Liver (tissue), 9 donors: ENCODE results near the gene SCGN. TPM values are rescaled to one million over a fixed set of nuclear protein-coding genes. Genes with fewer than 3 reads are reported as not detected.

Experiments used
- DNase-seq: peaks from one replicate; pipeline ENCODE4 v3.0.0-alpha.2; 2017; ENCODE audit warnings: low spot score
- H3K27ac ChIP-seq, 2 donors: one replicate each; pipeline ENCODE4 v1.7.0; 2013; ENCODE audit warnings: inconsistent platforms in 2 of 2, low read length in 2 of 2, control low read depth in 1 of 2, low read depth in 1 of 2, mild to moderate bottlenecking in 1 of 2
- H3K27me3 ChIP-seq, 4 donors: one replicate each; pipeline versions ENCODE4 v1.6.1 to v1.7.0; 2013; ENCODE audit warnings: low read length in 3 of 4, inconsistent platforms in 1 of 4, mild to moderate bottlenecking in 1 of 4, moderate library complexity in 1 of 4; ENCODE audit not compliant: control insufficient read depth in 4 of 4, insufficient read depth in 4 of 4
- H3K36me3 ChIP-seq, 4 donors: one replicate each; pipeline versions ENCODE4 v1.6.1 to v1.7.0; 2013; ENCODE audit warnings: low read length in 3 of 4, mild to moderate bottlenecking in 3 of 4, low read depth in 1 of 4, moderate library complexity in 1 of 4; ENCODE audit not compliant: control insufficient read depth in 4 of 4, insufficient read depth in 3 of 4
- H3K4me1 ChIP-seq, 4 donors: one replicate each; pipeline versions ENCODE4 v1.6.1 to v1.7.0; 2013; ENCODE audit warnings: low read length in 3 of 4, mild to moderate bottlenecking in 3 of 4, moderate library complexity in 1 of 4; ENCODE audit not compliant: control insufficient read depth in 4 of 4, insufficient read depth in 4 of 4
- H3K4me3 ChIP-seq, 3 donors: one replicate each; pipeline versions ENCODE4 v1.6.1 to v1.7.0; 2013; ENCODE audit warnings: low read length in 3 of 3, control low read depth in 1 of 3, low read depth in 1 of 3, mild to moderate bottlenecking in 1 of 3
- H3K9ac ChIP-seq, 2 donors: one replicate each; pipeline ENCODE4 v1.7.0; 2013; ENCODE audit warnings: low read length in 2 of 2, mild to moderate bottlenecking in 2 of 2, moderate library complexity in 2 of 2, control low read depth in 1 of 2, low read depth in 1 of 2
- H3K9me3 ChIP-seq, 4 donors: one replicate each; pipeline versions ENCODE4 v1.6.1 to v1.7.0; 2013; ENCODE audit warnings: low read length in 3 of 4; ENCODE audit not compliant: control insufficient read depth in 4 of 4
- EGR1 ChIP-seq, 2 donors: IDR thresholded peaks; 2 replicates each; pipeline ENCODE4 v1.6.1; 2016 to 2018; ENCODE audit warnings: antibody characterized with exemption in 2 of 2, low read depth in 2 of 2
- GABPA ChIP-seq, 2 donors: IDR thresholded peaks in 1 of 2; conservative IDR thresholded peaks in 1 of 2; 2 replicates each; pipeline ENCODE4 v1.6.1; 2016; ENCODE audit warnings: antibody characterized with exemption in 2 of 2, mild to moderate bottlenecking in 1 of 2, moderate library complexity in 1 of 2
- HNF4A ChIP-seq, 2 donors: conservative IDR thresholded peaks; 2 replicates each; pipeline ENCODE4 v1.6.1; 2016; ENCODE audit warnings: antibody characterized with exemption in 2 of 2, mild to moderate bottlenecking in 2 of 2
- HNF4G ChIP-seq: IDR thresholded peaks from 2 replicates; pipeline ENCODE4 v1.6.1; 2016; ENCODE audit warnings: antibody characterized with exemption
- JUND ChIP-seq, 2 donors: IDR thresholded peaks; 2 replicates each; pipeline ENCODE4 v1.6.1; 2016; ENCODE audit warnings: antibody characterized with exemption in 2 of 2
- NR2F2 ChIP-seq: IDR thresholded peaks from 2 replicates; pipeline ENCODE4 v1.6.1; 2016; ENCODE audit warnings: antibody characterized with exemption
- RXRA ChIP-seq, 2 donors: IDR thresholded peaks; 2 replicates each; pipeline ENCODE4 v1.6.1; 2017 to 2018; ENCODE audit warnings: antibody characterized with exemption in 2 of 2, mild to moderate bottlenecking in 1 of 2
- SP1 ChIP-seq: IDR thresholded peaks from 2 replicates; pipeline ENCODE4 v1.6.1; 2018; ENCODE audit warnings: antibody characterized with exemption, mild to moderate bottlenecking
- WGBS: extraction: QIAGEN DNeasy Blood & Tissue Kit; methylation state at CpG from one replicate; pipeline ENCODE4 v1.1.7; 2013; 5-methylcytosine and 5-hydroxymethylcytosine counted together
- polyA plus RNA-seq, 2 donors: library from polyadenylated mRNA; stranded (reverse) in 1 of 2; unstranded in 1 of 2; fragments of 200-250 nt in 1 of 2; fragments of >200 nt in 1 of 2; fragmentation: Nextera tagmentation in 1 of 2; extraction: Ambion mirVana in 1 of 2; gene quantifications; one replicate each; pipeline versions ENCODE4 v1.2.1 to v1.2.3, GENCODE V29; 2013 to 2015
- total RNA-seq, 2 donors: library from RNA; depleted of rRNA; stranded (reverse); fragments of >200 nt; gene quantifications; one replicate each; pipeline ENCODE4 v1.2.3, GENCODE V29; 2014
- TF ChIP-seq, protein P1 (sequence below): IDR thresholded peaks from 2 replicates; pipeline ENCODE4 v1.6.1; 2016; ENCODE audit warnings: antibody characterized with exemption, mild to moderate bottlenecking
- TF ChIP-seq, protein P2 (sequence below): IDR thresholded peaks from 2 replicates; pipeline ENCODE4 v1.6.1; 2016; ENCODE audit warnings: antibody characterized with exemption
- donor health status: healthy.
- donor health status: healthy.
- donor health status: healthy.
- donor health status: healthy.
- donor health status: healthy.

SCGN gene
- total and polyA plus RNA-seq, 4 donors: 0.28 to 8.1 (median 2.8) TPM

DNA sequence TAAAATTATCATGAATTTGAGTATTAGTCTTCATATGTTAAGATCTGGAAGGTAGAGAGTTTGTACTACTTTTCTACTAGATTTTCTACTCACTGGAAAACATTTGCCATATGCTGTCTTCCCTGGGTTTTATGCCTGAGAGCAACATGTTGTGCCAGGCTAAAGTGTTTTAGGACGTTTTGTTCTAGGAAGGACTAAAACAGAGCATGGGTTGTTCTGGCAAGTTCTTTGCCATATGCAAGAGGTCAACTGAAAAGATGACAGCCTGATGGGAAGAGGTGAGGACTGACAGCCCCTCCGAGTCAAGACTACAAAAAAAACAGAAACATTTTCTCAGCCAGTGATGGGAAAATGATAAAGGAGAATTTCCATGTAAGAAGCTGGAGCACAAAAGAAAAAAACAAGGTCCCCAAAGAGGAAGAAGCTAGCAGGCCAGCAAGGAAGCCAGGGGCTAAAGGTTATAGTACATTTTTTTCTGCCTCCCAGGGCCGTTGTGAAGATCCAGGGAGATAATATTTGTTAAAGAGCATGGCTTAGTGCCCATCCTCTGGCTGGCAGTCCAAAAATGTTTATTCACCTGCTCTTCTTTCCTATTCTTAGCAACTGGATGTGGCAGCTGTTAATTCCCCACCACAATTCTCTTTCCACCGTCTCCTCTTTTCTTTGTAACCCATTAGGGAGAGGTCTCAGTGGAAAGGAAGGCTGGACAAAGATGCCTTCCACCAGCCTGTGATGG is 7.8 kb downstream of the SCGN start:
- TF ChIP-seq NR2F2: peak; percentile 44
- peak; percentile 51 to 57 for TF ChIP-seq HNF4A (conservative IDR thresholded peaks at IDR 0.05)
- TF ChIP-seq SP1: no peak
- TF ChIP-seq, protein P1, sequence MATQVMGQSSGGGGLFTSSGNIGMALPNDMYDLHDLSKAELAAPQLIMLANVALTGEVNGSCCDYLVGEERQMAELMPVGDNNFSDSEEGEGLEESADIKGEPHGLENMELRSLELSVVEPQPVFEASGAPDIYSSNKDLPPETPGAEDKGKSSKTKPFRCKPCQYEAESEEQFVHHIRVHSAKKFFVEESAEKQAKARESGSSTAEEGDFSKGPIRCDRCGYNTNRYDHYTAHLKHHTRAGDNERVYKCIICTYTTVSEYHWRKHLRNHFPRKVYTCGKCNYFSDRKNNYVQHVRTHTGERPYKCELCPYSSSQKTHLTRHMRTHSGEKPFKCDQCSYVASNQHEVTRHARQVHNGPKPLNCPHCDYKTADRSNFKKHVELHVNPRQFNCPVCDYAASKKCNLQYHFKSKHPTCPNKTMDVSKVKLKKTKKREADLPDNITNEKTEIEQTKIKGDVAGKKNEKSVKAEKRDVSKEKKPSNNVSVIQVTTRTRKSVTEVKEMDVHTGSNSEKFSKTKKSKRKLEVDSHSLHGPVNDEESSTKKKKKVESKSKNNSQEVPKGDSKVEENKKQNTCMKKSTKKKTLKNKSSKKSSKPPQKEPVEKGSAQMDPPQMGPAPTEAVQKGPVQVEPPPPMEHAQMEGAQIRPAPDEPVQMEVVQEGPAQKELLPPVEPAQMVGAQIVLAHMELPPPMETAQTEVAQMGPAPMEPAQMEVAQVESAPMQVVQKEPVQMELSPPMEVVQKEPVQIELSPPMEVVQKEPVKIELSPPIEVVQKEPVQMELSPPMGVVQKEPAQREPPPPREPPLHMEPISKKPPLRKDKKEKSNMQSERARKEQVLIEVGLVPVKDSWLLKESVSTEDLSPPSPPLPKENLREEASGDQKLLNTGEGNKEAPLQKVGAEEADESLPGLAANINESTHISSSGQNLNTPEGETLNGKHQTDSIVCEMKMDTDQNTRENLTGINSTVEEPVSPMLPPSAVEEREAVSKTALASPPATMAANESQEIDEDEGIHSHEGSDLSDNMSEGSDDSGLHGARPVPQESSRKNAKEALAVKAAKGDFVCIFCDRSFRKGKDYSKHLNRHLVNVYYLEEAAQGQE: no peak
- TF ChIP-seq GABPA (IDR thresholded peaks at IDR 0.05 in 1 of 2, conservative IDR thresholded peaks at IDR 0.05 in 1 of 2): no peak
- TF ChIP-seq RXRA (IDR thresholded peaks at IDR 0.05): peak in 1 of 2 donors; percentile 26
- TF ChIP-seq HNF4G: no peak
- DNase-seq: no peak

DNA sequence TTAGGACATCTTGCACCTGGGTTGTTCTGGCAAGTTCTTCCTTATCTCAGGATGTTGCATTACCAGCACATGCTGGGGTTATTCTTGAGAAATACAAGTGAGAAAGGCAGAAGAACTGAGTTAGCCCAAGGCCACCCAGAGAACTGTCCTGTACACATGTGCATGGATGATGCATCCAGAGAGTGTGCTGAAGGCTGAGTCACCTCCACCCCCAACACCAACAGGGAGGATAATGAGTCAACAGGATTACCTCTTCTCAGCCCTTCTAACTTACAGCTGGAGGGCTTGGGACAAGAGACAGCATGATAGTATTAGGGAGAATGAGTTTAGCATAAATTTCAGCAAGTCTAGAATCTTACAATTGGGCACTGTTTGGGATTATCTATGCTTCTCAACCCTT is 8.5 kb downstream of the SCGN start:
- no peak for DNase-seq
- H3K4me1 ChIP-seq: peaks cover 3 to 18% (median 12%) of the 10 kb centered on the region in 4 donors
- no peak for TF ChIP-seq RXRA (IDR thresholded peaks at IDR 0.05)
- TF ChIP-seq EGR1 (IDR thresholded peaks at IDR 0.05; ENCODE audit: low read depth in 2 of 2): no peak
- no peak for TF ChIP-seq GABPA (IDR thresholded peaks at IDR 0.05 in 1 of 2, conservative IDR thresholded peaks at IDR 0.05 in 1 of 2)
- TF ChIP-seq NR2F2: no peak
- no peak for TF ChIP-seq JUND (IDR thresholded peaks at IDR 0.05)
- no peak overlapping the region for H3K27ac ChIP-seq
- no peak overlapping the region for H3K4me3 ChIP-seq
- H3K9ac ChIP-seq: no peak overlapping the region
- H3K9me3 ChIP-seq: no peaks in the 10 kb centered on the region
- H3K36me3 ChIP-seq: no peaks in the 10 kb centered on the region
- H3K27me3 ChIP-seq: peaks cover 0 to 9% (median 0%) of the 10 kb centered on the region in 4 donors

More for the DNA sequence above, 7.8 kb downstream of the SCGN start:
- Histone ChIP-seq H3K9ac (no peak overlapping the region), H3K9me3 (no peaks in the 10 kb centered on the region), H3K4me1 (peaks cover 3 to 18% (median 12%) of the 10 kb centered on the region in 4 donors), H3K36me3 (no peaks in the 10 kb centered on the region), H3K27ac (no peak overlapping the region), H3K27me3 (peaks cover 0 to 8% (median 0%) of the 10 kb centered on the region in 4 donors), H3K4me3 (no peak overlapping the region)
- WGBS: 33% methylated on average over 4 of the region's 4 CpGs

DNA sequence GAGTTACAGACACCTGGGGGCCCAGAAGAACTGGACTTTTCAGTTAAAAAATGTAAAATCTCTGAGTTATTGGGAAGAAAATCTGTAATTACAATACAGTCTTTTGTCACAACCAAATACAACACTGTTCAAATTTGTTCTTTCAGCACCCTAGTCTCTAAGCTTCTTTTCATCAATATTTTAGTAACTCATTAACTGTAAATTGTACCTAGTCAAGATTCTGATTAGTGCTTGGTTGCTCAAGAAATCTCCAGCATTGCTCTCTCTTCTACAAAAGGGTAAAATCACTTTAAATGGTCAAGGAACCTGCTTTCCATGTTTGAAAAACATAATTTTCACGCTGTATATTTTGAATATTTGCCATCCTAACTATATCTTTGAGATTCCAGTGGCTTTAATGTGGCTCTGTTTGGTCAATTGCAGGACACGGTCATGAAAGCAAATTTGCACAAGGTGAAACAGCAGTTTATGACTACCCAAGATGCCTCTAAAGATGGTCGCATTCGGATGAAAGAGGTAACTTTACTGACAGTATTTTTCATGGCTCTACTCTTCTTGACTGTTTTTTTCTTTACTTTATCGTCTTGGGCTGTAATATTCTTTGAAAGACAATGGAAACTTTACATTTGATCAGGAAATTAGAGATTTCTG is 9.2 kb downstream of the SCGN start:
- no peak overlapping the region for H3K9ac ChIP-seq
- no peak for DNase-seq
- WGBS: 52% methylated on average over 5 of the region's 5 CpGs
- no peak overlapping the region for H3K4me3 ChIP-seq
- peaks cover 3 to 18% (median 12%) of the 10 kb centered on the region in 4 donors for H3K4me1 ChIP-seq
- H3K9me3 ChIP-seq: no peaks in the 10 kb centered on the region
- TF ChIP-seq HNF4A (conservative IDR thresholded peaks at IDR 0.05): peak in 1 of 2 donors; percentile 37
- TF ChIP-seq, protein P2, sequence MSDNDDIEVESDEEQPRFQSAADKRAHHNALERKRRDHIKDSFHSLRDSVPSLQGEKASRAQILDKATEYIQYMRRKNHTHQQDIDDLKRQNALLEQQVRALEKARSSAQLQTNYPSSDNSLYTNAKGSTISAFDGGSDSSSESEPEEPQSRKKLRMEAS: no peak
- peaks cover 0 to 9% (median 0%) of the 10 kb centered on the region in 4 donors for H3K27me3 ChIP-seq
- no peaks in the 10 kb centered on the region for H3K36me3 ChIP-seq
- H3K27ac ChIP-seq: no peak overlapping the region
